ENCODE measurements around the gene PCDHGB4. TPM values are rescaled to one million over a fixed set of nuclear protein-coding genes. Genes with fewer than 3 reads are reported as not detected.

The PCDHGB4 gene
- polyA plus RNA-seq, 2 of the 4 experiments (the other 2 are of a cell fraction) = 0.90 to 1.5 TPM

- no peak for FAIRE-seq
- no peak for ATAC-seq
- 54% methylated on average over 23 of the region's 29 CpGs for WGBS (ENCODE audit: missing lambda C conversion rate)
These were observed 32.5 kb upstream of the PCDHGB4 start, which contains the start of gene PCDHGA4 for GRCh38 chr5:141354900-141355469. PCDHGA4 (plus strand) TSS chr5:141355021; CDS start chr5:141355108, 87 bp downstream.

GRCh38 chr5:141355641-141356040 lies 31.9 kb upstream of the PCDHGB4 start:
- WGBS (ENCODE audit: missing lambda C conversion rate) = 74% methylated on average over 24 of the region's 24 CpGs
- CTCF ChIA-PET = interaction anchor here (1.3 to 3.0 kb wide), 4 partner anchors 9 to 212 kb away, joined by 3 to 13 read pairs (median 4); partner anchors contain the start of gene PCDHGA5
- no peaks in the 10 kb centered on the region for H3K4me1 ChIP-seq
- POLR2A ChIA-PET = no interaction called here
- no peak overlapping the region for H3K4me2 ChIP-seq
- DNase-seq (ENCODE audit: low read depth in 1 of 2, low spot score in 1 of 2) (no peak), ATAC-seq (no peak), FAIRE-seq (no peak)
- TF ChIP-seq ESRRA (IDR thresholded peaks at IDR 0.05; ENCODE audit: borderline replicate concordance, low read length) (no peak), JUN (IDR thresholded peaks at IDR 0.05) (no peak), USF2 (IDR thresholded peaks at IDR 0.05) (no peak), GATA3 (IDR thresholded peaks at IDR 0.05; ENCODE audit: borderline replicate concordance) (no peak), RCOR1 (IDR thresholded peaks at IDR 0.05; ENCODE audit: low read depth, low read length) (no peak), NPAS2 (CRISPR knock-in tag; IDR thresholded peaks at IDR 0.05; ENCODE audit: borderline replicate concordance) (no peak), FOSB (CRISPR knock-in tag; IDR thresholded peaks at IDR 0.05) (no peak), NR3C1 (IDR thresholded peaks at IDR 0.05) (no peak), CHD4 (IDR thresholded peaks at IDR 0.05; ENCODE audit: borderline replicate concordance) (no peak), HOXB13 (CRISPR knock-in tag; IDR thresholded peaks at IDR 0.05; ENCODE audit: low read depth) (no peak), HMGXB4 (CRISPR knock-in tag; IDR thresholded peaks at IDR 0.05; ENCODE audit: borderline replicate concordance) (no peak), FOXS1 (CRISPR knock-in tag; IDR thresholded peaks at IDR 0.05) (no peak), HES2 (IDR thresholded peaks at IDR 0.05) (no peak), E2F6 (IDR thresholded peaks at IDR 0.05; ENCODE audit: borderline replicate concordance, low read depth) (no peak), BHLHE40 (IDR thresholded peaks at IDR 0.05; ENCODE audit: low read depth, low read length) (no peak), ATOH8 (CRISPR knock-in tag; IDR thresholded peaks at IDR 0.05; ENCODE audit: low read depth) (no peak), MAZ (IDR thresholded peaks at IDR 0.05; ENCODE audit: borderline replicate concordance, low read depth, low read length) (no peak), CBX8 (IDR thresholded peaks at IDR 0.05) (no peak), NFE2L2 (conservative IDR thresholded peaks at IDR 0.05; ENCODE audit: low read length) (no peak)
- H3K4me3 ChIP-seq = no peak overlapping the region
- no peak overlapping the region for H3K27ac ChIP-seq
- H3K9me3 ChIP-seq = peaks cover 58% of the 10 kb centered on the region

More at GRCh38 chr5:141354900-141355469, 32.5 kb upstream of the PCDHGB4 start, which contains the start of gene PCDHGA4:
- Histone ChIP-seq H3K4me2 (no peak within 1 kb of the TSS), H3K4me1 (no peaks in the 10 kb centered on the region), H3K27ac (no peak within 1 kb of the TSS), H3K4me3 (no peak within 1 kb of the TSS), H3K9me3 (peaks cover 52% of the 10 kb centered on the region)
- TF ChIP-seq MYC (IDR thresholded peaks at IDR 0.05; ENCODE audit: borderline replicate concordance, low read length) (no peak), HOXB5 (CRISPR knock-in tag; IDR thresholded peaks at IDR 0.05) (no peak), HMGXB4 (CRISPR knock-in tag; IDR thresholded peaks at IDR 0.05; ENCODE audit: borderline replicate concordance) (no peak), EP300 (IDR thresholded peaks at IDR 0.05) (no peak), RFX5 (IDR thresholded peaks at IDR 0.05) (no peak), ZC3H11A (IDR thresholded peaks at IDR 0.05) (no peak), HOXA7 (CRISPR knock-in tag; IDR thresholded peaks at IDR 0.05) (no peak), GATA3 (IDR thresholded peaks at IDR 0.05; ENCODE audit: borderline replicate concordance) (no peak), ZFP36 (IDR thresholded peaks at IDR 0.05; ENCODE audit: borderline replicate concordance, partially characterized antibody) (no peak), MAZ (IDR thresholded peaks at IDR 0.05; ENCODE audit: borderline replicate concordance, low read depth, low read length) (no peak)
- POLR2A ChIA-PET = no interaction called here
- no peak for DNase-seq (ENCODE audit: low read depth in 1 of 2, low spot score in 1 of 2)
- CTCF ChIA-PET = interaction anchor here (0.6 to 3.0 kb wide), 5 partner anchors 9 to 212 kb away, joined by 3 to 13 read pairs (median 4); partner anchors contain the start of gene PCDHGA5
